Measurements from ENCODE around the gene TMEM37. TPM values are rescaled to one million over a fixed set of nuclear protein-coding genes. Genes with fewer than 3 reads are reported as not detected.

The TMEM37 gene
- total RNA-seq, 2 donors from 2014 or later = 24.3 to 52.1 TPM

DNA sequence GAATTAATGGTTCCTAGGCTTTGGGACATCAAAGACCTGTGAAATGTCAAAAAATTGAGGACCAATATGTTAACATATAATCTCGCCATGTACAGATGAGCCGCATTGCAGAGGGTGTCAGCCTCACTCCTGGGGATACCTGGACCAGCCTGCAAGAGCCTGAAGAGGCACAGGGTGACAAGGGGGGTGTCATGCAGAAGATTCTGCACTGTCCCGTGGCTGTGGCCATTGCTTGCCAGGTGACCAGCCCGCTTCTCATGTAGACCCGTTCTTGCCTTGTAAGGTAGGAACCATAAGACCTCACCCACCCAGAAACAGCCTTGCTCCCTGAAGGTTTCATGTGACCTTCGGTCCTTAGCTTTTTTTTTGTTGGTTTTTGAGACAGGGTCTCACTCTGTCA lies 37.5 kb downstream of the TMEM37 start:
- Histone ChIP-seq H3K9me3 (no peaks in the 10 kb centered on the region), H3K4me3 (no peak overlapping the region), H3K9ac (ENCODE audit: low read depth in 2 of 2, low read length in 2 of 2) (no peak overlapping the region), H3K27ac (no peak overlapping the region), H3K4me1 (no peaks in the 10 kb centered on the region), H3K27me3 (no peaks in the 10 kb centered on the region), H3K36me3 (no peaks in the 10 kb centered on the region)
- DNase-seq = no peak
- intact Hi-C loops (cut with DNase I) = no loop called here
- TF ChIP-seq, protein P1, sequence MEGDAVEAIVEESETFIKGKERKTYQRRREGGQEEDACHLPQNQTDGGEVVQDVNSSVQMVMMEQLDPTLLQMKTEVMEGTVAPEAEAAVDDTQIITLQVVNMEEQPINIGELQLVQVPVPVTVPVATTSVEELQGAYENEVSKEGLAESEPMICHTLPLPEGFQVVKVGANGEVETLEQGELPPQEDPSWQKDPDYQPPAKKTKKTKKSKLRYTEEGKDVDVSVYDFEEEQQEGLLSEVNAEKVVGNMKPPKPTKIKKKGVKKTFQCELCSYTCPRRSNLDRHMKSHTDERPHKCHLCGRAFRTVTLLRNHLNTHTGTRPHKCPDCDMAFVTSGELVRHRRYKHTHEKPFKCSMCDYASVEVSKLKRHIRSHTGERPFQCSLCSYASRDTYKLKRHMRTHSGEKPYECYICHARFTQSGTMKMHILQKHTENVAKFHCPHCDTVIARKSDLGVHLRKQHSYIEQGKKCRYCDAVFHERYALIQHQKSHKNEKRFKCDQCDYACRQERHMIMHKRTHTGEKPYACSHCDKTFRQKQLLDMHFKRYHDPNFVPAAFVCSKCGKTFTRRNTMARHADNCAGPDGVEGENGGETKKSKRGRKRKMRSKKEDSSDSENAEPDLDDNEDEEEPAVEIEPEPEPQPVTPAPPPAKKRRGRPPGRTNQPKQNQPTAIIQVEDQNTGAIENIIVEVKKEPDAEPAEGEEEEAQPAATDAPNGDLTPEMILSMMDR (IDR thresholded peaks at IDR 0.05) = no peak

- no peak overlapping the region for H3K9ac ChIP-seq (ENCODE audit: low read depth in 2 of 2, low read length in 2 of 2)
- DNase-seq = no peak
- intact Hi-C loops (cut with DNase I) = no loop called here
- no peaks in the 10 kb centered on the region for H3K9me3 ChIP-seq
- H3K4me1 ChIP-seq = no peaks in the 10 kb centered on the region
- TF ChIP-seq, protein P1 (IDR thresholded peaks at IDR 0.05) = no peak
- H3K4me3 ChIP-seq = no peak overlapping the region
- no peaks in the 10 kb centered on the region for H3K36me3 ChIP-seq
- H3K27me3 ChIP-seq = no peaks in the 10 kb centered on the region
- H3K27ac ChIP-seq = no peak overlapping the region
Observed at GRCh38 chr2:119469661-119470297, 38.1 kb downstream of the TMEM37 start.

DNA sequence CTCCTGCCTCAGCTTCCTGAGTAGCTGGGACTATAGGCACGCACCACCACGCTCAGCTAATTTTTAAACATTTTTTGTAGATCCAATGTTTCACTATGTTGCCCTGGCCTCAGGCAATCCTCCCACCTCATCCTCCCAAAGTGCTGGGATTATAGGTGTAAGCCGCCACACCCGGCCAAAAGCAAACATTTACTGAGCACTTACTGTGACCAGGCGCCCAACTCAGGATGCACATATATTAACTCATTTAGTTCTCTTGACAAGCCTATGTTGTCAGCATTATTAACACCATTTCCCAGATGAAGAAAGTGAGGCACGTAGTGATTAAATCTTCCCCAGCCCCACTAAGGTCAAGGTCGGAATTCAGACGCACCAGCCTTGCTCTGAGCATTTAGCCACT lies 41.1 kb downstream of the TMEM37 start:
- H3K9ac ChIP-seq (ENCODE audit: low read depth in 2 of 2, low read length in 2 of 2) = no peak overlapping the region
- TF ChIP-seq, protein P1 (IDR thresholded peaks at IDR 0.05) = no peak
- no peaks in the 10 kb centered on the region for H3K27me3 ChIP-seq
- H3K27ac ChIP-seq = no peak overlapping the region
- peak; percentile 40 for DNase-seq
- no peaks in the 10 kb centered on the region for H3K36me3 ChIP-seq
- no peak overlapping the region for H3K4me3 ChIP-seq
- no peaks in the 10 kb centered on the region for H3K9me3 ChIP-seq
- intact Hi-C loops (cut with DNase I) = no loop called here
- no peaks in the 10 kb centered on the region for H3K4me1 ChIP-seq

- Histone ChIP-seq H3K4me1 (no peaks in the 10 kb centered on the region), H3K27ac (no peak overlapping the region), H3K9me3 (no peaks in the 10 kb centered on the region), H3K27me3 (no peaks in the 10 kb centered on the region), H3K9ac (ENCODE audit: low read depth in 2 of 2, low read length in 2 of 2) (no peak overlapping the region), H3K36me3 (no peaks in the 10 kb centered on the region), H3K4me3 (no peak overlapping the region)
- intact Hi-C loops (cut with DNase I) = no loop called here
- no peak for DNase-seq
- TF ChIP-seq, protein P1 (IDR thresholded peaks at IDR 0.05) = no peak
Observed at GRCh38 chr2:119473621-119474370, 42.1 kb downstream of the TMEM37 start.

GRCh38 chr2:119474371-119475224 lies 42.9 kb downstream of the TMEM37 start:
- Histone ChIP-seq H3K9me3 (no peaks in the 10 kb centered on the region), H3K36me3 (no peaks in the 10 kb centered on the region), H3K27ac (no peak overlapping the region), H3K4me3 (no peak overlapping the region), H3K4me1 (no peaks in the 10 kb centered on the region), H3K27me3 (no peaks in the 10 kb centered on the region), H3K9ac (ENCODE audit: low read depth in 2 of 2, low read length in 2 of 2) (no peak overlapping the region)
- intact Hi-C loops (cut with DNase I) = loop anchor here (5.0 kb wide), 1 partner anchor 52 kb away; no protein-coding TSS in a partner anchor
- TF ChIP-seq, protein P1 (IDR thresholded peaks at IDR 0.05) = no peak
- no peak for DNase-seq
